ENCODE results near the gene LRRC36. TPM values are rescaled to one million over a fixed set of nuclear protein-coding genes. Genes with fewer than 3 reads are reported as not detected.

The LRRC36 gene
- polyA plus RNA-seq, 4 donors: 1.5 to 7.7 (median 4.6) TPM

DNA sequence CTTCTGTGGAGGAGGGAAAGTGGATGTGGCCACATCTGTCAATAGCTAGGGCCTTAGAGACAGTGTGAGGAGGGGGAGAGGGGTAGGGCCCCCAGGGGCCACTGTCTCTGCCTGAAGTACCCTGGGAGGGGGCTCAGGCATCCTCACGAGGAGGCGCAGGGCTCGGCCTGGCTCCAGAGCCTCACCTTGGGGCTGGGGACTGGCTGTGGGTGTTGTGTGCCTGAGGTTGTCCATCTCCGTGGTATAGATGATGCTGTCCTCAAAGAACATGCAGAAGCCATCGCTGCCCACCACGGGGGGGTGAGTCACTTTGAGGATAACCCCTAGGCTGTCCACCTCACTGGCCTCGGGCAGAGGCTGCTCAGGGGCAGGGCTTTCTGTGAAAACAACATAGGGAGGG, 35.2 kb upstream of the LRRC36 start:
- no peak for DNase-seq (ENCODE audit: low read depth in 4 of 4, low spot score in 3 of 4)

DNA sequence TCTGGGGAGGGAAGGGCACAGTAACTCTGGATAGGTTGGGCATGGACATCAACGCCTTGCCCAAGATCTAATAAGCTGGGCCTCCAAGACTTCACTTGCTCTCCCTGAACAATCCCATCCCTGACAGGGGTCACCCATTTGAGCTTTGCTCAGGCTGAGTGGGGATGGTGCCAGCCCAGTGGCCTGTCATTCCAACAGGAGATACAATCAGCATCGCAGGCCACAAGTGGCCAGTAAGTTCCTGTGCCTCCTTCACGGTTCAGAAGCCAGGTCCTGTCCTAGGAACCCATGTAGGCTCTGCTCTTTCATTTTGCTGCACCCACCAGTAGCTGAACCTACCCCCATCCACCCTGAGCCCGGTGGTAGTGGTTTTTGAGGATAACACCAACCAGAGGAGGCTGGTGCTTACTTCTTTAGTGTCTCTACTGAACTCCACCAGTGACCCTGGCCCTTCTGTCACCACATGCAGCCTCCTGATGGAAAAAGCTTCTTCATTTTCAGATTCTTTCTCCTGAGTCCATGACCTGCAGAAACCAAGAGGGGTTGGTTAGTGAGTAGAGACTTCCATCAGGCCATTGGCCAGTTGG, 32.4 kb upstream of the LRRC36 start:
- DNase-seq (ENCODE audit: low read depth in 4 of 4, low spot score in 3 of 4): no peak

DNA sequence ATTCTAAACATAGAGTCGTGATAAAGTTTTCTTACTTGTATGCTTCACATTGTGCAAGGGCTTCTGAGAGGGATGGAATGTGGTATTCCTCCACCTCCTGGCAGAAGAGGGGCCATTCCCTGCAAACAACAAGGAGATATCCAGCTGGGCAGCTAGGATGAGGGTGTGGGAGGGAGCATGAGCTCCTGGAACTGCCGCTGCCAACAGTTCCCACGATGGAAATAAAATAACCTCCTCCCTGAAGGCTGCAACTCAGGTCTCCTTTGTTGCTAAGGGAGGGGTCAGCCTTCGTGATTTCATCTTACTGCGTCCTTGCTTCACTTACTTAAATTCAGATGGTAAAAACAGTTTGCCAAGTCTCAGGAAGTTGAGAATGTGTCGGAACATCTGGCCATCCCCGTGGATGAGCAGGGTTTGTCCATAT, 31.7 kb upstream of the LRRC36 start:
- no peak for DNase-seq (ENCODE audit: low read depth in 4 of 4, low spot score in 3 of 4)

DNA sequence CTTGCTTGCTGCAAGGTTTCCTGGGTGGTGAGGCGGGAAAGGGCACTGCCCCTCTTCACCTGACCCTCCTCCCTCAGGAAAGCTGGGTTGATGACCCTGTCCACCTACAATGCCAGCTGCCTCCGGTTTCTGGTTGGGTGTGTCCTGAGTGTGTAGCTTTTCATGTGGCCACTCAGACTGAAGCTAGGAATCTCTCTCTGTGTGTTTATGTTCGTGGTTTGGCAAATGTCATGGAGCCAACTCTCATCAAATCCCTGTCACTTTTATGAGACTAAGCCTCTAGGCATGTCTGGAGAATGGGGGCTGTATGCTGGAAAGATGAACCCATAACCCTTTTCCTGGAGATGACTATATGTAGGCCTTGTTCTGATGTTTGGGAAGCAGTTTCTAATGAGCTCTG, 30.2 kb upstream of the LRRC36 start:
- no peak for DNase-seq (ENCODE audit: low read depth in 4 of 4, low spot score in 3 of 4)

DNA sequence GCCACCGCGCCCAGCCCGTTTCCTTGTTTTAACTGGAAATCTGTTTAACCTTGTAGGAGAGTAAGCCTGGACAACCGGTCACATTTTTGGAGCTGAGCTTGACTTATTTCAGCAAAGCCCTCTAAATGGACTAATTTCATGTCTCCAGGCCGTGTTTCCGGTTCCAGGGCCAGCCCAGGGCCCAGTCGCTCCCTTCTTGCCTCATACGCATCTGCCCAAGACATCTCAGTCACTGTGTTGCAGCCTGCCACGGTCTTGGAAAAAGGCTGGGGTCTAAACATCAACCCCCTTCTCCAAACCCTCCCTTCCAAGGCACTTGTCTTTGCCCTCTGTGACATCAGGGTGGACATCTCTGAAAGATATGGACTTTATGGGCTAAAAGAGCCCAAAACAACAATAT, 28.3 kb upstream of the LRRC36 start:
- DNase-seq (ENCODE audit: low read depth in 4 of 4, low spot score in 3 of 4): no peak

DNA sequence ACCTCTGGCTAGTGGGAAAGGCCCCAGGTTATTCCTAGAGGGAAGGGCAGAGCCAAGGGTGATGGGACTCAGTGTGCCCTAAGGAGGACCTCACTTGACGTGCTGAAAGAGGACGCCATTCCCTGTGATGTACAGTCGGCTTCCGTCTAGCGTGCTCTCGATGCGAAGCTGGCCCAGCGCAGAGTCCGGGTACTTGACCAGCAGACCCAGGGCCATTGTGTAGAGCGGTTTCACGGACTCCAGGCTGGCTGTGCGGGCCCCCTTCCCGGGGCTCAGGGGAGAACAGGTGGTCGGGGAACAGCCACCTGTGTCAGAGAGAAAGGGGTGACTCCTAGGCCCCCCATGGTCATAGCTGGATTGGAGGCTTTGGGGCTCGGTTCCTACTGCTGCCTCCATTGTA, 27.3 kb upstream of the LRRC36 start:
- no peak for DNase-seq (ENCODE audit: low read depth in 4 of 4, low spot score in 3 of 4)

DNA sequence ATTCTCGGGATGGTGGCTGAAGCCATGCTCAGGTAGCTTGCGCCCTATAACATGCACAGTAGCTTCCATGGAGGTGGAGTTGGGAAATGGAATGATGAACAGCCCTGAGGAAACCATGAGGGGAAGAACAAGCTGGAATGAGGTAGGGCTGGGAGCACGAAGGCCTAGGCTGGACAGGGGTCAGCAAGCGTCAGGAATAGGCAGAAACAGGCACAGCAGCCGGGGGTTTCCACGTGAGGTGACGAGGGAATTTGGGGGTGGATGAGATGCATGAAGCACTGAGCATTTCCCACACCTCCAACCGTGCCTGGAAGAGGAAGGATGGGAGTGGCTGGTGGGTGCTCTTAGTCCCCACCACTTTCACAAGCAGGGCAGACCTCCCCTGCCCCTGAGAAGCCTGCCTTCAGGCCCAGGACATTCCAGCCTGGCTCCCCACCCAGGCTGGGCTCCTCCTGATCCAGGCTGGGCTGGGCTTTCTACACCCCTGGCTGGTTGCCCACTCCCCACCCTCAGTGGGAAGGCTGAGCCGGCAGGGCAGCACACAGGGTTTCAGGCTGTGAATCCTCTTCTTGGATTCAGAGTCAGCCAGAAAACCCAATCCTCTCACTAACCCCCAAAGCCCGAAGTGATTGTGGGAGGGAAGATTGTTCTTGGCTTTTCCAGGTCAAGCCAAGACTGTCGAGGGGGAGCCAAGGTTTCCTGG, 25.4 kb upstream of the LRRC36 start:
- DNase-seq (ENCODE audit: low read depth in 4 of 4, low spot score in 3 of 4): no peak

DNA sequence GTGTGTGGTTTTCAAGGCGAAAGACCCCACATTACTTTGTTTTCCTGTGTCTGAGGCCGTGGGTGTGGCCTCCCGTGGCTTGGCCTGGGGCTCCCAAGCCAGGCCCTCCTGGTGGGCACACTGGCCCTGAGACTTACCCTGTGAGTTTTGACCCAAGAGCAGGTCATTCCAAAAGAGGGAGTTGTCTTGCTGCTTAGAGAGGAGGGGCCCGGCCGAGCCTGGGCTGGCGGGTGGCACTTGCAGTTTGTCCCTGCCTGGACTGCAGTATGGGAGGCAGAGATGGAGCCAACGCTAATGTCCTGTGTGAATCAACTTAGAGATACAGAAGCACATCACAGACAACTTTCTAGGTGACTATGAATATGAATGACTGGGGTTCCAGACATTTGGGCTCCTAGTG, 24.5 kb upstream of the LRRC36 start:
- DNase-seq (ENCODE audit: low read depth in 4 of 4, low spot score in 3 of 4): no peak

DNA sequence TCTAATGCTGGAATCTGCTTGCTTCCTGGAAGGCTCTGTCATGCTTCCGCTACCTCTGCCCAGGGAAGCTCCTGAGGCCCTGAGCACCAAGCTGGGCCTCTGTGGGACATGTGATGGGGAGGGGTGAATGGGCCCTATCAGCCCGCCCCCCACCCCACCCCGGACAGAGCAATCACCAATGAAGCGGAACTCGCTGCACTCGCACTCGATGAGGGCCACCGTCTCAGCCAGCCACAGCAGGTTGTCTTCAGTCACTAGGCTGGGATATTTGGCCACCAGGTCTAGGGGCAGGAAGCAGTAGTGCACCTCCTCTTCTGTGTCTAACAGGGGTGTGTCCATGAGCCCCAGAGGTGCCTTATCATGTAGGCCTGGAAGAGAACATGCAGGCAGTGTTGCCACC, 23.6 kb upstream of the LRRC36 start:
- no peak for DNase-seq (ENCODE audit: low read depth in 4 of 4, low spot score in 3 of 4)

DNA sequence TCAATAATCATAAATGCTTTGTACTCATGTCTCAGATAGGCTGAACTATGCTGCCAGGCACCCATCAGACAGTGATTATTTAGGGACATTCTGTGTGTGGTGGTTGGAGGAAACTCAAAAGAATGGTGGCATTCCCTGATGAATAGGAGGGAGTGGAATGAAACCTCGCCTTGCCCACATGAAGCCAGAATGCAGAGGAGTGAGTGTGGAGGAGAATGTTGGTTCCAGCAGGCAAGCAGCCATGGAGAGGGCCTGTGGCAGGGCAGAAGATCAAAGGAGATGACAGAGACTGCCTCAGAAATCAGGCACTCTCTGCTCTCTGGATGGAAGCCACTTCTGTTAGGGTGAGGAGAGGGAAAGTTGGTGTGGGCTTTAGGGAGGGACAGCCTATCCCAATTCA, 22.6 kb upstream of the LRRC36 start:
- DNase-seq (ENCODE audit: low read depth in 4 of 4, low spot score in 3 of 4): no peak

DNA sequence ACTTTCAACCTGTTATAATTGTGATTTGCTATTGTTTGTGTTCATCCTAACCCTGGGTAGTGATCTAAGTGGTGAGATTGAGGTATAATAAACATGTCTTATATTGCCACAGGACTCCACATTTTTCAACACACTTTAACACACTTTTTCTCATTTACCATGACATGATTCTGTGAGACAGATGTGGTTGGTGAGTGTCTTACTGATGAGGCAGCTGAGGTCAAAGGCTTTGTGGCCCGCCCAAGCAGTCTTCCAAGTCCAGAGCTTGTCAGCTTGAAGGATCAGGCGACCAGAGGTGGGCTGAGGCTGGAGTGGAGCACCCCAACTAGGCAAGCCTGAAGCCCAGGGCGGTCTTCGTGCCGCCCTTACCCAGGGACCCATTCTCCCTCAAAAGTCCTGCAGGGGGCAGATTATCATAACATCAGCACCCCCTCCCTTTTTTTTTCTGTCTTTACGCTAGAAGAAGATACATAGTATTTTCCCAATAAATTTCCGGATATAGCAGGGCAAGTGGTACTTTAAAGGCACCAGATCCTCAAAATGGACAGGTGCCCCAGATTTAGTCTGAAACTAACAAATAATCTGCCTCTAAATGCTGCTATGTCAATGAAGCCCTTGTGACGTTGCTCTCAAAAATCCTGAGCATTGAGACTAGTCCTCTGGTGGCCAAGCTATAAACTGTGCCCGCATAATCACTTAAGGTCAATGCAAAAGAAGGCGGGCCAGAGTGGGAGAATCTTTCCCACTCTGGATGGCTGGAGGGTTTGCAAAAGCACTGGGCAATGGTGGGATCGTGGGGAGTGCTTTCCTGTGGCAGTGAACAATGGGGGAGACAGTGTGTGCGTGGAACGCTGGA, 21.2 kb upstream of the LRRC36 start:
- DNase-seq (ENCODE audit: low read depth in 4 of 4, low spot score in 3 of 4): no peak

DNA sequence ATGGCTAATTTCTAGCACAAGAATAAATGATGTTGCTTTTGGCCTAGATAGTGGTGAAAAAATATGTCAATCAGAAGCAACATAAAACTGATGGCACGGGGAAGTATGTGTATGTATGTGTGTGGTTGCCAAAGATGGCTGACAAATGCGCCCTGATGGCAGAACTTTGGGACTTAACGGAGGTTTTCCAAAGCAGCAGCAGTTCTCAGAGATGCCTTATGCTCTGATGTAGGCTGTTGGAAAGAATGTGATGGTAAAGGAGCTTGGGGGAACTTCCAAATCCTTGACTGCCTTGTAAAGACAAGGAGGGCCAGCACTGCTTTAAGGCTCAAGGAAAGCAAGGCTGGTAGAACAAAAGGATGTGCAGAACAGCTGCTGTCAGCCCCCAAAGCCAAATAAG, 16.1 kb upstream of the LRRC36 start:
- no peak for DNase-seq (ENCODE audit: low read depth in 4 of 4, low spot score in 3 of 4)

DNA sequence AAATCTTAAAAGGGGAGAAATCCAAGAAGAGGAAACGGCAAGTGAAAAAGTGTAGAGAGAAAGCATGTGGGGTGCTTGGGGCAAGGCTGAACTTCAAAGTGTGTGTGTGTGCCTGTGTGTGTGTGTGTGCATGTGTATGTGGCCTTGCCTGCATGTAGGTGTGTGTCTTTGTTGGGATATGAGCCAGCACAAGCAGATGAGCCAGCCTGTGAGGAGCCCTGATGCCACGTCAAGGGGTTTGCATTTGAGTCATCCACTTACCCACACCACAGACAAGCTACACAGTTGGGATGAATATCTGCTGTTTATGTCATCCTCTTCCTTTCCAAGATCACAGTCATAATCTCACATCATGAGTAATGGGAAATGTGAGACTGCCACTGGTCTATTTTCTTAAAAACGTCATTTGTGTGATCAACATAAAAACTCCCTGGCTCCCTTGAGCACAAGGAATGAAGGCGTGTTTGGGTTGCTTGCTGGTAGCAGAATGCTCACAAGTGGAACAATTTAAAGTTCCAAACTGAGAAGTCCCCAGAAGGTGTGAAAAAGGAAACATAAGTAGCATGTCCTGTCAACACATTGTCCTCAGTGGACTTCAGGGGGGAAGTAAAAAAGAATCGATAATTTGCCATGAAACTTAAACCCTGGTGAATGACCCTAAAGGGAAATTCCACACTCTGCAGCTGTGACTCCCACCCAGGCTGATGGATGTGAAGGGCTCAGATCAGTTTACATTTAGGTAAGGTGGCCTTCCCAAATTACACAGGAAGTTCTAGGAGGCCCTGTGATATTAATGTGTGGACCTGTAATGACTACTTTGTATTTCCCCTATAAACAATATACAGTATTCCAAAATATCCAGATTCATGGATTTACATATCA, 14.8 kb upstream of the LRRC36 start:
- peak in 1 of 4 donors; percentile 18 for DNase-seq (ENCODE audit: low read depth in 4 of 4, low spot score in 3 of 4)

DNA sequence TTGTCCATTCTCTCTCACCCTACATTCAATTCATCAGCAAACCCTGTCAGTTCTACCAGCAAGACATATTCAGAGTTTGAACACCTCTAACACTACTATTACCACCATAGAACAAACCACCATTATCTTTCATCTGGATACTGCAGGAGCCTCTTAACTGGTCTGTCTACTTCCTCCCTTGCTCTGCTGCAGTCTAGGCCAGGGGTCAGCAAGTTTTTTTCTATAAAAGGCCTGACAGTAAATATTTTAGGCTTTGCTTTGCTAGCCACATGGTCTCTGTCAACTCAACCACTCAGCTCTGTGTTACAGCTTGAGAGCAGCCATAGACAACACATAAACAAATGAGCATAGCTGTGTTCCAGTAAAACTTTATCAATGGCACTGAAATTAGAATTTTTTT, 13.9 kb upstream of the LRRC36 start:
- DNase-seq (ENCODE audit: low read depth in 4 of 4, low spot score in 3 of 4): no peak

DNA sequence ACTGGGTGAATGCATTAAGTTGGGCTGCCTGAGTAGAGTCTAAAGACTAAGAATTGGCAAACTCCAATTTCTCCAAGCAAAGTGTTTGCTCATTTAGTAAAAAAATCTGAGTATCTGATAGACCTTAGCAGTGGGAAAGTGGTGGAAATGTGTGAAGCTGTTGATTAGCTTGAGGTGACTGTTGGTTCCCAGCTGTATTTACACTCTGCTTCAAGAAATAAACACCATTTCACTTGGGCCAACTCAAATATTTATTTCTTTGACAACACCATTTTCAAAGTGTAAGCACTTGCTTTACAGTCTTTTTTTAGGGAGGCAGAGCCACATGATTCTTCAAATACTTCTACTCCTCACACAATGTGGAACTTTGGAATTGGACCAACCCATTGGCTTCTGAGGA, 8.8 kb upstream of the LRRC36 start:
- no peak for DNase-seq (ENCODE audit: low read depth in 4 of 4, low spot score in 3 of 4)

DNA sequence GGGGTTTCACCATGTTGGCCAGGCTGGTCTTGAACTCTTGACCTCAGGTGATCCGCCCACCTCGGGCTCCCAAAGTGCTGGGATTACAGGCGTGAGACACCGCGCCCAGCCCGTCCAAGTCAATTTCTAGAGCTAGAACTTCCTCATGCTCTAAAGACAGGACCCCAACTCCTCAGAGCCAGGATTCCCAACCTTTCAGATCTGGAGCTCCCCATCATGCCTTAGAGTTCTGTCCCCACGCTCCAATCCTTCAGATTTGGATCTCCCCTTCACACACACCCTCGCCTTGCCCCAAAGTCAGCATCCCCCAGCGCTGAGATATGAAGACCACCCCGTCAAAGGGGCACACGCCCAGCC, 522 bp upstream of the LRRC36 start:
- DNase-seq (ENCODE audit: low read depth in 4 of 4, low spot score in 3 of 4): no peak

DNA sequence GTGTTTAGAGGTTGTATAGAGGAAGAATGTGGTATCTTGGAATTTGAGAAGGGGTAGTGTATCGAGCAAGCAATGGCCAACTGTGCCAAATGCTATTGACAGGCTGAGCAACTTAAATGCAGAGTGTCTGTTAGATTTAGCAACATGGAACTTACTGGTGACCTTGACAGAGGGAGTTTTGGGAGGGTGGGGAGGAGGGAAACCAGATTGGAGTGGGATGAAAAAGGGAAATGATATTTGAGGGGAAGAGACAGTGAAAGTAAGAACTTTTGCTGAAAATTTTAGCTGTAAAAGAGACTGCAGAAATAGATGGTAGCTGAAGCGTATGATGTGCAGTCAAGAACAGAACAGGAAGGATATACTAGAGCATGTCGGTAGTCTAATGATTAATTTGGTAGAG, 1.1 kb downstream of the LRRC36 start:
- DNase-seq (ENCODE audit: low read depth in 4 of 4, low spot score in 3 of 4): no peak

DNA sequence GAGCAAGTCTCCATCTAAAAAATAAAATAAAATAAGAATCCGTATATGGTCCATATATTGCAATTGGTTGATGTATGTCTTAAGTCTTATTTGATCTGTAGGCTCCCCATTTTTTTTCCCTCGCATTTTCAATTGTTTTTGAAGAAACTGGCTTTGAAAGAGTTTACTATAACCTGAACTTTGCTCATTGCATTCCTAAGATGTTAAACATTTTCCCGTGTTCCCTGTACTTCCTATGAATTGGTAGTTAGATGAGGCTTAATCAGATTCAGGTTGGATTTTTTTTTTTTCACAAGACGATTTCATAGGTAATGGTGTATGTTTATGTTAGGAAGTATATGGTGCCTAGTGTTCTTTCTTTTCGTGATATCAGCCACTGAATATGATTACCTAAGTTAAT, 3.3 kb downstream of the LRRC36 start:
- DNase-seq (ENCODE audit: low read depth in 4 of 4, low spot score in 3 of 4): no peak

DNA sequence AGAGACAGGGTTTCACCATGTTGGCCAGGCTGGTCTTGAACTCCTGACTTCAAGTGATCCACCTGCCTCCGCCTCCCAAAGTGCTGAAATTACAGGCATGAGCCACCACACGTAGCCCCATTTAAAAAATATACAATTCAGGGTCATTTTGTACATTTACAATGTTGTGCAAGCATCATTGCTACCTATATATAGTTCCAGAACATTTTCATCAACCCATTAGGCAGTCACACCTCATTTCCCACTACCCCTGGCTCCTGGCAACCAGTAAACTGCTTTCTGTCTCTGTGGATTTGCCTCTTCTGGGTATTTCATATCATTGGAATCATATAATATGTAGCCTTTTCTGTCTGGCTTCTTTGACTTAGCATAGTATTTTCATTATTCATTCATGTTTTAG, 6.7 kb downstream of the LRRC36 start:
- no peak for DNase-seq (ENCODE audit: low read depth in 4 of 4, low spot score in 3 of 4)

DNA sequence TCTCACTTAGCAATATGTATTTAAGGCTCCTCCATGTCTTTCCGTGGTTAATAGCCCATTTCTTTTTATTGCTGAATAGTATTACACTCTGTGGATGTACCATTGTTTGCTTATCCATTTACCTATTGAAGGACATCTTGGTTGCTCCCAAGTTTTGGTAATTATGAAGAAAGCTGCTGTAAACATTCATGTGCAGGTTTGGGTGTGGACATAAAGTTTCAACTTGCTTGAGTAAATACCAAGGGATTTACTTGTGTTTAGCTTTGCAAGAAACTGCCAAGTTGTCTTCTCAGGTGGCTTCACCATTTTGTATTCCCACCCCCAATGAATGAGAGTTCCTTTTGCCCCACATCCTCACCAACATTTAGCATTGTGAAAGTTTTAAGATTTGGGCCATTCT, 9.5 kb downstream of the LRRC36 start:
- no peak for DNase-seq (ENCODE audit: low read depth in 4 of 4, low spot score in 3 of 4)

DNA sequence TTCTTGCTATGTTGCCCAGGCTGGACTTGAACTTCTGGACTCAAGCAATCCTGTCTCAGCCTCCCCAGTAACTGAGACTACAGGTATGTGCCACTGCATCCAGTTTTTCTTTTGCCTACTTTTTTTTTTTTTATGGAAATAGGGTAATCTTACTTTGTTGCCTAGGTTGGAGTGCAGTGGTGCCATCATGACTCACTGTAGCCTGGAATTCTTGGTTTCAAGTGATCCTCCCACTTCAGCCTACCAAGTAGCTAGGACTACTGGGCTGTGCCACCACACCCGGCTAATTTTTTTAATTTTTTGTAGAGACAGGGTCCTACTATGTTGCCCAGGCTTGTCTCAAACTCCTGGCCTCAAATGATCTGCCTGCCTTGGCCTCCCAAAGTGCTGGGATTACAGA, 10.0 kb downstream of the LRRC36 start:
- no peak for DNase-seq (ENCODE audit: low read depth in 4 of 4, low spot score in 3 of 4)
